ENCODE measurements around the gene ELOB. TPM values are rescaled to one million over a fixed set of nuclear protein-coding genes. Genes with fewer than 3 reads are reported as not detected.
"Not testable (repeated sequence)": the region's sequence is repeated elsewhere in the genome, so short reads cannot be mapped to it uniquely, and the experiment has no call there.

Gene ELOB
- total RNA-seq, 1 donor from 2014 or later: 239 TPM

DNA sequence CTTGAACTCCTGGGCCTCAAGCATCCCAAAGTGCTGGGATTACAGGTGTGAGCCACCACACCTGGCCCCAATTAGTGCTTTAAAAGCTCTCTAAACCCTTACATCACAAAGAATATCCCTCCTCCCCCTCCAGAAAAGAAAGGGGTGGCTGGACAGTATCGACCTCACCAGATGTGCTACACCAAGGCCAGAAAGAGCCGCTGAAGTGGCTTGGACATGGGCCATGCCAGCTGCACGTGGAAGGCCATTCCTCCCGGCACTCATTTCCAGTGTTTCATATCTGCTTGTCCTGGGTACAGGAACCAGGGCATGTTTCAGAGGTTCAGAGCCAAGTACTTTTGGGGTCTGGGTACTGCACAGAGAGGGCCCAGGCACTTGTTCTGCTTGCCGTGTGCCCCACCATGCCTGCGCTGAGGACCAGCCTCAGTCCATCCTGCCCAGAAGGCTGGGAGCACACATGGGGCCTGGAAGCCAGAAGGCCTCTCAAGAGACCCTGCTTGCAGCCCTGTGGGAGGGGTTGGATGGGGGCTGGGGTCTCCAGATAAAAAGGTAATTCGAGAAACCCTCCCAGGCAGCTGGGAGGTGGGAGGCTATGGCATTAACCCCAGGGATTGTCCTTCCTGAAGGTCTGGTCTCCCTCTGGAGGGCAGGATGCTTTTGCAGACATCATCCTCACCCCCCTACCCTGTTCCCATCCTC lies 28.2 kb downstream of the ELOB start:
- no peak for DNase-seq (ENCODE audit: low read depth)

DNA sequence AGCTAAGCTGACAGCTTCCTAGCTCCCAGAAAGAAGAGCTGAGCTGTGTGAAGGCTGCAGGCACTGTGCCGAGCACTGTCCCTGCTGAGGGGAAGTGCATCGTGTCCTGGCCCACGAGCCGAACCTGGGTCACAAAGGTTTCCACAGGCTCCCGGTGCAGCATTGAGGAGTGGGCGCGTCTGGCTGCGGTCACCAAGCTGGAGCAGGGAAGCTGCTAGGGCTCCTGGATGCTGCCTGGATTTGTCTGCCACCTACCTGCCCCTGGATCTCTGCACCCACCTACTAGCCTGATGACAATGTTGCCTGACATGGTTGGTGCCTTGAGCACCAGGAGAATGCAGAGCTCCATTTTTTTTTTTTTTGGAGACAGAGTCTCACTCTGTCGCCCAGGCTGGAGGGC lies 31.1 kb downstream of the ELOB start:
- no peak for DNase-seq (ENCODE audit: low read depth)

DNA sequence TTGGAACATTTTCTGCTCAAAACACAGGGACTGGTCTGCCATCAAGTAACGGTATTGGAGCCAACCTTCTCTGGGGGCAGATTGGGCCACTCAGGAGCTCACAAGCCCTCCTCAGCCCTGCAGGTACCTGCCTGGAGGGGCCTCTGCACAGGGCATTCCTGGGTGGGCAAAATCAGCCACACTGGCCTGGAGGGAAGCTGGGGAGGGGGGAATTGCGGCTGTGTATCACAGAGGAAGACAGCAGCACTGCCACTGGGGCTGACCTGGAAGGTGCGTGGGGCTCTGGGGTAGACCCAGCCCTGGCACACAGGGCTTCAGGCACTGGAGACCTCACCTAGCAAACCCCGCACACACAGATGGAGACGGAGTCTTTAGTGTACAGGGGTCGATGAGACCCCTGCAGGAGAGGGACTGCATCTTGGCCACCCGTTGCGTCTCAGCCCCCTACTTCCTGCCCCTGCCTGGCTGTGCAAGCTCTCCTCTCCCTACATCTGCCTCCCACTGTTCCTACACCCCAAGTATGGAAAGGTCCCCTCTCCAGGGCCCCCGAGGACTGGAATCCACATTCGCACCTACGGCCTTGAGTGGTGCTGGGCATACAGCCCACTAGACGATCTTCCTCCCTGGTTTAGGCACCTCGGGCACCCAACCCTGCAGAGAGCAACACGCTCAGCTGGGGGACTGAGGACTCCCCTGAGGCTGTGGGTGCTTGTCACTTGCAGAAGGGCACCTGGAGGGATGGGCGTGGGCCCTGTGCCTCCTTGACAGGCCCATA lies 31.8 kb downstream of the ELOB start:
- no peak for DNase-seq (ENCODE audit: low read depth)

DNA sequence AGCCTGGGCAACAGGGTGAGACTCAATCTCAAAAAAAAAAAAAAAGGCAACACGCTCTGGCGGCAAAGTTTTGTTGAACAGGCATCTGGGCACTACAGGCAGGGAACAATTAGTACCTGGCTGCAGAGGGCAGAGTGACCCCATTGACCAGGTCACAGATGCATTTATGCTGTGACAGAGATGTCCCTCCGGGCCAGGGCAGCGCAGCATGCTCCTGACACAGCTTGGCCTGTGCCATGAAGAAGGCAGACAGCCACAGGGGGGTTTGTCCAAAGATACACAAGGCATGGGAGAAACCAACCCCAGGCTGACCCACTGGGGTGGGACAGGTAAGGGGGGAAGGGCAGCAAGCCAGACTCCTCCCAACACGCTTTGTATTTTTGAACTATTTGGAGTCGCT lies 32.4 kb downstream of the ELOB start:
- DNase-seq (ENCODE audit: low read depth): no peak

DNA sequence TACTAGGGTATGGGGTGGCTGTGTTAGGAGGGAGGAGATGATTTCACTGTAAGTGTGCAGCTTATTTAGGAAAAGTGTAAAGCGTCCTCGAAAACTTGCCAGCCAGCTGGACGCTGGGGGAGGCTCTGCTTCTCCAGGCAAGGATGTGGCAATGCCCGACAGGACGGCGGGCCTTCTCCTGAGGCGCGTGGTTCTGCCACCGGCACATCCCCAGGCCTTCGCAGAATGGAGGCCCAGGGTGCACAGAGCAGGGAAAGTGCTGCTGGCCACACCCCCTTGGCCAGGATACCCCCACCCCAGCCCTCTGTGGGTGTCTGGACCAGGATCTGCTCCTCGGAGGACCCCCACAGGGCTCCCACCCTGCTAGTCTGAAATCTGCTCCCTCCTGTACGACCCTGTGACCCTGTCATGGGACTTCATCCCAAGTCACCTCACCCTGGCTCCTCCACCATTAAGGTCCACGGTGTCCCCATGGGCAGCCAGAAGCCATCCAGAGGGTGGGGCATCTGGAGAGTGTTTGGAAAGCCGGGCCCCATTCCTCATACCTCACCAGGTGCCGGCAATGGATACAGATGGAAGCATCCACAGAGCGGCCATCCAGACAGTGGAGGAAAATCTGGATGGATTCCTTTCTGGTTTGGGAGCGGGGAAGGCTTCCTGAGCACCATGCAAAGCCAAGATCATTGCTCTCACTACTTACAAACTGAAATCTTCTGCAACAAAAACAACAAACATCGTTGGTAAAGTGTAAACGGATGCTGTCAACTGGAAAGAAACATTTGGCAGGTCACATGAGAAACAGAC lies 33.9 kb downstream of the ELOB start:
- no peak for DNase-seq (ENCODE audit: low read depth)

DNA sequence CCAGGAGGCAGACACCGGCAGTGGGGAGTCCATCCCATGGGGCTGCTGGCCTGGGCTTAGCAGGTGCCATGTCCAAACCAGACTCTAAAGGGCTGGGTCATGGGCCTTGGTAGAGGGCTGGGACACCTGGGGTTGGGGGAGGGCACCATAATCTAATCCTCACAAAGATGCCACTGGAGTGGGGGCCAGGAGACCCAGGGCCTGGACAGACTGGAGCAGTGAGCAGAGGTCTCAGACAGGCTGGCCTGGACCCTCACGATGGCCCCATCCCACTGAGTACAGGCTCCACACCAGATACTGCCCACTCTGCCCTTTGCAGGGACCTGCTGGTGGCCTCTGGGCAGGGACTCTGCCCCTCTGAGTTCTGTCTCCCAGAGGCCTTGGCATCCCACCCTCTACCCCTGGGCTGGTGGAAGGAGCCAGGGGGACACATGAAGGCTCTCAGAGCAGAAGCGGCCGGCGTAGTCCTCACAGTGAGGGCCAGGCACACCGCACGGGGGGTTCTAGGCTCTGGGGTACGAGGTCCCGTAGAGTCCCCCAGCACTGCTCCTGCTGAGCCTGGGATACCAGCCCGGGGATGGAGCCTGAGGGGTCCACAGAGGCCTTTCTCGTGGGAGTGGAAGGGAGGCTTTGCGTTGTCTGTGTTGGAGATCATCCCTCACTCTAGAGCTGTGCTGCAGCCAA lies 34.6 kb downstream of the ELOB start:
- no peak for DNase-seq (ENCODE audit: low read depth)

DNA sequence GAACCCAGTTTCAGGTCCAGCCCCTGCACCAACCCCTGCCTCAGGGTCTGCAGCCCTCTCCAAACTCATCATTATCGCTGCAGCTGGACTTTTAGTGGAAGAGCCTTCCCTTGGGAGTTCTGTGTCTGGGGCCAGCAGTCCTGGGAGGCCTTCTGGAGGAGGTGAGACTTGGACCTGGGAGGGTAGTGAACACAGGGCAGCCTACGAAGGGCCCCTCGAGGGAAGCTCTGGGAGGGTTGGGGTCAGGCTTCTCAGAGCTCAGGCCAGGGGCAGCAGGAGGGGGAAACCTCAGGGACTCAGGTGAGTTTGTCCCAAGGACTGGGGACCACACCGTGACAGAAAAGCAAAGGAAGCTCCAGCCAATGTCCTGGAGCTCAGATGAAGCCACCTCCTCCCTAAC lies 35.9 kb downstream of the ELOB start:
- no peak for DNase-seq (ENCODE audit: low read depth)

DNA sequence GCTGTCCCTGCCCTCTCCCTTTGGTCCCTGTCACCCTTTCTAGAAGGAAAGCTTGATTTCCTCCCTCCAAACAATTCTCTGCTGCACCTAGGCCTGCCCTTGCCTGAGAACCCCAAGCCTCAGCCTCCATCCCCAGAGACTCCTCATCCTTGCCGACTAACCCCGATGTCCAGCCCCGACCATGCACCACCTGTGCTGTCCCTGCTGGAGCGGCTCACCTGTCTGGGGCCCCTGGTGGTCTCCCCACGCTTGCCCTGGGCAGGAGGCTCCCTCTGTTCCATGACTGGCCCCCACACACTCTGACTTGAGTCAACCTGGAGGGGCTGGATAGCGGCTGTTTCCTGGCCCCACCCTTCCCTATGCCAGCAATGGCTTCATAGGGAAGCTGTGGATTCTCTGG lies 36.6 kb downstream of the ELOB start:
- no peak for DNase-seq (ENCODE audit: low read depth)

DNA sequence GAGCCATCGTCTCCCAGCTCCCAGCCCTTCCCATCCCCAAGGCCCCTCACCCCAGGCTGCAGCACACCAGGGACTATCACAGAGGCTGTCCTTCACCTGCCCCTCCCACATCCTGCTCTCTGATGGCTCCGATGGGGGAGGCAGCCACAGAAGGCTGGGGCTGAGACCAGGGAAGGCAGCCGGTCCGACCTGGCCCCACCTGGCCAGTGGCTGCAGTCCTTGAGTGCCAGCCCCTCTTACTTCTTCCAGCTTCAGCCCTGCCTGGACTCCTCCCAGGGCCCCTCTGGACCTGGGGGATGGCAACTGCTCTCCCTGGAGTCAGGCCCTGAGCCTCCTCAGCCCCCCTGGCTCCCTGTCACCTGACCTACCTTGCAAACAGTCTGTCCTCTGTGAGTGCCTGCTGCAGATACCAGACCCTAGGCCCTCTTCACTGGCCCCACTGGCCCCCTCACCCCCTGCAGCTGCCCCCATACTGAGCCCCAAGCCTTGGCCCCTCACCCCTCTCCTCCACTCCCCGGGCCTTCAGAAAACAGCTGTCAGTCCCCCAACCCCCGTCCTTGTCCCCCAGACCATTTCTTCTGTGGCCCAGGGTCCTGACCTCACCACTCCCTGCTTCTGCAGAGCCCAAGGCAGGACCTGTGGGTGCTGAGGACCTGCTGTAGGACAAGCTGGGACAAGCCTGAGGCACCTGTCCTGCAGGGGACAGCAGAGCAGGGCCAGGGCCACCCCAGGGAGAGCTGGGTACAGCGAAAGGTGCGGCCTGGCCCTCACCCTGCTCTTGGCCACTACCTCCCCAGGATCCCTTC lies 37.3 kb downstream of the ELOB start:
- DNase-seq (ENCODE audit: low read depth): no peak

DNA sequence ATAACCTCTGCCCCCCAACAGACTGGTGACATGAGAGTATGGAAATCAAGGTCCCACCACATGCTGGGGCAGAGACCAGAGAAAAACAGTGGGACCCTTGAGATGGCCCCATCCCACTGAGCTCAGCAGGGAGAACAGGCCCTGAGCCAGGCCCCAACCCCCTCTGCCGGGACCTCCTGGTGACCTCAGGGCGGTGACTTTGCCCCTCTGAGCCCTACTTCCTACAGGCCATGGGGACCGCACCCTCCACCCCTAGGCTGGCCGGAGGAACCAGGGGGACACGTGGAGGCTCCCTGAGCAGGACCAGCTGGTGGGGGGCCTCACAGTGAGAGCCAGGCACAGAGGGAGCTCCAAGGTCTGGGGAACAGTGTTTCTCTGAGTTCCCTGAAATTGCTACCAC lies 38.5 kb downstream of the ELOB start:
- no peak for DNase-seq (ENCODE audit: low read depth)

DNA sequence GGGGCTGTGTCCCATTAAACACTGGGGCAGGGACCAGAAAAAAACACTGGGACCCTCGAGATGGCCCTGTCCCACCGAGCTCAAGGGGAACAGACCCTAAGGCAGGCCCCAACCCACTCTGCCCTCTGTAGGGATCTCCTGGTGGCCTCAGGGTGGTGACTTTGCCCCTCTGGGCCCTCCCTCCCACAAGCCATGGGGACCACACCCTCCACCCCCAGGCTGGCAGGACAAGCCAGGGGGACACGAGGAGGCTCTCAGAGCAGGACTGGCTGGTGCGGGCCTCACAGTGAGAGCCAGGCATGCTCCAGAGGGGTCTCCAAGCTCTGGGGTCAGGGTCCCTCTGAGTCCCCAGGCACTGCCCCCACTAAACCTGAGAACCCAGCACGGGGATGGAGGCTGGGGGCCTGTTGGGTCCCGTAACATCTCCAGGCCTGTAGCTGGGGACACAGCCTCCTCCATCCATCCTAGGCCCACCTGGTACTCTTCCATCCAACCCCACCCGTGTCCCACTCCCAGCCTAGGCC lies 39.1 kb downstream of the ELOB start:
- no peak for DNase-seq (ENCODE audit: low read depth)

DNA sequence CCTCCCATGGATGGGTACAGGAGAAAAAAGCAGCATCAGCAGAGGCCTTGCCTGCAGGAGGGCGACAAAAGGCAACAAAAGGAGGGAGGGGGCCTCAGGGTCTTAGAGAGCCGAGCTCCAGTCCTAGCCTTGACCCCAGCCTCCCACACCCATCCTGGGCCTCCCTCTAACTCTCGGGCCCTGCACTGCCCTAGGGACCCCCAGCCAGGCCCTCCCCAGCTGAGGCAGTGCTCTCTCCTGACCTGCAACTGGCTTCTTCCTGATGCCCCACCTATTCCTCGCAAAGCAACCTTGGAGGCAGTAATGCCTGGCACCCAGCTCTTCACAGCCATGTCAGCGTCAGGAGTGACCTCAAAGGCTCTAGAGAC lies 39.9 kb downstream of the ELOB start:
- no peak for DNase-seq (ENCODE audit: low read depth)

DNA sequence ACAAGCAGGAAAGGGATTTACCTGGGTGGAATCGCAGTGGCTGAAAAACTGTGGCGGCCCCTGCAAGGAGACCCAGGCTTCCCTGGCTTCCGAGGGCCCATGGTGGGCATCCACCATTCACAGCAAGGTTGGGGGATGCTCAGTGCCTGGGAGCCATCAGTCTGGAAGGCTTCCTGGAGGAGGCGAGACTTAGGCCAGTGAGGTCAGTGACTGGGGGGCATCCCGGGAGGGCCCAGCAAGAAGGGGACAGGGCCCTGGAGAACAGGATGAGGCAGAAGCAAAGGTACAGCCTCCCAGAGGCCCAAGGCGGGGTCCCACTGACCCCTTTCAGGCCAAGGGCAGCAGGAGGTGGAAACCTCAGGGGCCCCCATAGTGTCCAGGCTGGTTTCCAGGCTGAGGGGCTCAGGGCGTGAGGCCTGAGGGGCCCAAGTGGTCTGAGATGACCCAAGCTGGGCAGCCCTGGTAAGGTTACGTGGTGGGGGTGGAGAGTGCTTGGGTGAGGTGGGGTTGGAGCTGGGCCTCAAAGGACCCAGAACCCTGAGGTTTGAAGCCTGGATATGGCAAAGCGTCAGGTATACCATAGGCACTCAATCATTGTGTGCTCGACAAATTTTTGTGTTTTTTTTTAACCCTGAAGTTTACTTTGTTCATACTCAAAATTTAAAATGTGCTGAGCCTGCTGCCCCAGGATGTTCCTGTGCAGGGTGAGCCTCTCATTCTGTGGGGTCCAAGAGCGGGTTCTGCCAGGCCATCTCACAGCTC lies 40.4 kb downstream of the ELOB start:
- no peak for DNase-seq (ENCODE audit: low read depth)

DNA sequence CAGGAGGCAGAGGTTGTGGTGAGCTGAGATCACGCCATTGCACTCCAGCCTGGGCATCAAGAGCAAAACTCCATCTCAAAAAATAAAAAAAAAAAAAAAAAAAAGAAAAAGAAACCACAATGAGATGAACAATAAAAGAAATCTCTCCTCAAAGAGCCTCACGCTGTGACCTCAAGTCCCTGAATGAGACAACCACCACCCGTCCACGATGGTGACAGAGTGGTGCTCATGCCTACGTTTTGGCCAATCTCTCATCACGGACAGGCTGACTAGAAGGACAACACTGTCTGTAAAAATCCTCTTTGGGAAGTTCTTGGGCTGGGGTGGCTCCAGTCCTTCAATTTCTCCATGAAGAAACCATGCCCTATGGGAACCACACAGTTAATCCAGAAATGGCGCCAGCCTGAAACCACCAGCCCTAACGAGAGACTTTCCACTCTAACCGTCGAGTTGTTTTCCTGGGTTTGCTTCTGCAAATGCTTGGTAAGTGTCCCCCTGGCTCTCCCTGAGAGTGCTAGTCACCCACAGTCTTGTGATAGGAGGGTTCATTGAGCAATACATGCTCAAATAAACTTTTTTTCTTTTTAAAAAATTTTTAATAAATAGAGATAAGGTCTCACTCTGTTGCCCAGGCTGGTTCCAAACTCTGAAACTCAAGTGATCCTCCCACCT lies 42.1 kb downstream of the ELOB start:
- DNase-seq (ENCODE audit: low read depth): no peak

DNA sequence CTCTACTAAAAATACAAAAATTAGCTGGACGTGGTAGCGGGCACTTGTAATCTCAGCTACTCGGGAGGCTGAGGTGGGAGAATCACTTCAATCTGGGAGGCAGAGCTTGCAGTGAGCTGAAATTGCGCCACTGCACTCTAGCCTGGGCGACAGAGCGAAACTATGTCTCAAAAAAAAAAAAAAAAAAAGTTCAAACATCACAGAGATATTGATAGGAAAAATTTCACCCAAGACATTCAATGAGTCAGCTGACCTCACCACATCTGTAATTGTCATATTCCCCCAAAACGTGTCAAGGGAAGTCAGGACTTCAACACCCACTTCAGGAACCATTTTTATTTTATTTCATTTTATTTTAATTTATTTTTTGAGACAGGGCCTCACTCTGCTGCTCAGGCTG lies 49.0 kb downstream of the ELOB start:
- DNase-seq (ENCODE audit: low read depth): no peak

DNA sequence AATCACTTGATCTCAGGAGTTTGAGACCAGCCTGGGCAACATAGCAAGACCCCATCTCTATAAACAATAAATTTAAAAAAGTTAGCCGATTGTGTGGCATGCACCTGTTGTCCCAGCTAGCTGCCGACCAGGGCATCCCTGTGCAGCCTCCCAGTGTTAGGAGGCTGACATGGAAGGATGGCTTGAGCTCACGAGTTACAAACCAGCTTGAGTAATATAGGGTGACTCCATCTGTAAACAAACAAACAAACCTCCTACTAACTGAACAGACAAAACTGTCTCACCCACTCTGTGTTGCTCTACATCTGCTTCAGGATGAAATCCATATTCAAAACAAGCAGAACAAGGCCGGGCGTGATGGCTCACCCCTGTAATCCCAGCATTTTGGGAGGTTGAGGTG lies 50.2 kb downstream of the ELOB start:
- no peak for DNase-seq (ENCODE audit: low read depth)

DNA sequence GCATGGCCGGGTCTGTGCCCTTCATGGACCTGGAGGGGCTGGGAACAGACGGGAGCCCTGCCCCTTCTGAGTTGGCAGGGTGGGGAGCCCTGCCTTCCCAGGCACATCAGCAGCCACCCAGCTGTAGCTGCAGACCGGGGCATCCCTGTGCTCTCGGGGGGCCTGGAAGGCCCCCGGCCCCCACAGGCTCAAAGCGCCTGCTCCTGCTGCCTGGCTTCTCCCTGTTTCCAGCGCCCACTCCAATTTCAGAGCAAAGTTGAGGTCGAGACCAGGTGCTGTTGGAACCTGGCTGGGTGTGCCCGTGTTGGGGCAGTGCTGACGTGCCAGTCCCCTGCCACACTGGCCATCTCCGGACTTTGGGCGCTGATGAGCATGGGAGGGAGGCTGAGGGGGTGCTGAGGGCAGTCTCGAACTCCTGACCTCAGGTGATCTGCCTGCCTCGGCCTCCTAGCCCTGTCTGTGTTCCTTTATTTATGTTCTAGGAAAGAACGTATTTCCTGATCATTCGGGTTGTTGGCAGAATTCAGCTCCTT lies 52.2 kb downstream of the ELOB start:
- no peak for DNase-seq (ENCODE audit: low read depth)

DNA sequence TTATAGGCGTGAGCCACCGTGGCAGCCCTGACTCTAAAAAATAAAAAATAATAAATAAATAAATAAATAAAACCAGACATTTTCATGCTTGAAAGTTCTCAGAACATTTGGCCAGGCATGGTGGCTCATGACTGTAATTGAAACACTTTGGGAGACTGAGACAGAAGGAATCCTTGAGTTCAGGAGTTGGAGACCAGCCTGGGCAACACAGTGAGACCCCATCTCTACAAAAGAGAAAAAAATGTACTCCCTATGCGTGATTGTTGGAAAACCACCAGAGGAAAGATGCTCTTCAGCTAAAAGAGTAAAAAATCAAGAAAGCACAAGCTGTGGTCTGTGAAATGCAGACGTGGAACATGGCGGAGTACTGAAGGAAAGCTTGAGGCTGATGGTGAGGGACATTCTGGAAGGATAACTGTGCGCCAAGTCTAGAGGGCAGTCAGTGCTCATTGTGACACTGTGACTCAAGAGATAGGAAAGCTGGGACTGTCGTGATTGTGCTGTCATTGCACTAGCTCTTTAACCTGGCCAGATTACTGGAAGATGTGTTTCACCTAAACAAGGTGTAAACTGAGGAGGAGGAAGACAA lies 52.9 kb downstream of the ELOB start:
- DNase-seq (ENCODE audit: low read depth): no peak

DNA sequence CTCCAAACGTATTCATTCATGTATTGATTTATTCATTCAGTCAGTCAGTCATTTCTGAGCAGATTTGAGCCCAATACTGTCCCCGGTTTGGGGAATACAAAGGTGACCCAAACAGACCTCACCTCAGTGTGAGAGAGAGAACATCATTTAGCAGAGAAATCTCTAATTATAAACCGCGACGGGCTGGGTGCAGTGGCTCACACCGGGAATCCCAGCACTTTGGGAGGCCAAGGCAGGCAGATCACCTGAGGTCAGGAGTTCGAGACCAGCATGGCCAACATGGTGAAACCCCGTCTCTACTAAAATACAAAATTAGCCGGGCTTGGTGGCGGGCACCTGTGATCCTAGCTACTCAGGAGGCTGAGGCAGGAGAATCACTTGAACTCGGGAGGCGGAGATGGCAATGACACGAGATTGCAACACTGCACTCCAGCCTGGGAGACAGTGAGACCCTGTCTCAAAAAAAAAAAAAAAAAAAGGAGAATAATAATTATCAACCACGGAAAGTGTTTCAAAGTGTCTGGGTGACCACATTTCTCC lies 55.4 kb downstream of the ELOB start:
- not testable (repeated sequence) for DNase-seq (ENCODE audit: low read depth)

All from renal cortical epithelial cell (primary cell).